SK-N-DZ (cell line): ENCODE measurements around the gene C4B. TPM values are rescaled to one million over a fixed set of nuclear protein-coding genes. Genes with fewer than 3 reads are reported as not detected.
A peak's percentile ranks its signal among the peaks of the same experiment; 100 is the strongest.
"Not testable (repeated sequence)": the region's sequence is repeated elsewhere in the genome, so short reads cannot be mapped to it uniquely, and the experiment has no call there.

ENCODE experiments used
- DNase-seq: peaks from one replicate; pipeline ENCODE4 v3.0.0-alpha.2; 2015; ENCODE audit warnings: low spot score
- polyA plus RNA-seq, 2 experiments: library from polyadenylated mRNA; depleted of rRNA; stranded (reverse); fragments of >200 nt; gene quantifications; 2 replicates each; pipeline ENCODE4 v1.2.3, GENCODE V29; 2014

C4B gene
- polyA plus RNA-seq (2014; cell fraction: cytosol; rRNA removed) = 0.78 and 2.9 TPM in 2 replicates
- polyA plus RNA-seq (2014; cell fraction: nucleus; rRNA removed) = 4.7 and 18.7 TPM in 2 replicates

- not testable (repeated sequence) for DNase-seq
These were observed at the start of gene C4B for GRCh38 chr6:32014547-32014946. TSS of gene C4B (plus strand) at chr6:32014795. CDS start at chr6:32014846, 51 bp downstream.

- no peak for DNase-seq
These were observed 48.9 kb upstream of the C4B start for GRCh38 chr6:31965700-31966099.

GRCh38 chr6:31966506-31966905 is 48.1 kb upstream of the C4B start:
- no peak for DNase-seq

- DNase-seq = no peak
These were observed 47.3 kb upstream of the C4B start for GRCh38 chr6:31966997-31967925.

GRCh38 chr6:31967926-31968320 is 46.7 kb upstream of the C4B start:
- DNase-seq = no peak

- DNase-seq = no peak
These were observed 46.3 kb upstream of the C4B start for GRCh38 chr6:31968326-31968725.

- no peak for DNase-seq
These were observed 45.5 kb upstream of the C4B start for GRCh38 chr6:31968791-31969711.

- no peak for DNase-seq
These were observed 44.6 kb upstream of the C4B start for GRCh38 chr6:31969712-31970603.

- DNase-seq = no peak
These were observed 43.9 kb upstream of the C4B start for GRCh38 chr6:31970604-31971271.

GRCh38 chr6:31971279-31971992 is 43.2 kb upstream of the C4B start:
- no peak for DNase-seq

GRCh38 chr6:31971993-31972708 is 42.4 kb upstream of the C4B start, which contains the start of gene DXO:
TSS of gene DXO (minus strand) at chr6:31972138. CDS start at chr6:31971675, 463 bp downstream.
- DNase-seq = peak; percentile 99

GRCh38 chr6:31972709-31973350 is 41.8 kb upstream of the C4B start:
- no peak for DNase-seq

GRCh38 chr6:31976065-31976464 is 38.5 kb upstream of the C4B start:
- not testable (repeated sequence) for DNase-seq

- no peak for DNase-seq
These were observed 36.7 kb upstream of the C4B start for GRCh38 chr6:31977816-31978431.

- no peak for DNase-seq
These were observed 35.8 kb upstream of the C4B start for GRCh38 chr6:31978831-31979230.

- DNase-seq = no peak
These were observed 35.2 kb upstream of the C4B start for GRCh38 chr6:31979238-31979898.

- not testable (repeated sequence) for DNase-seq
These were observed 34.3 kb upstream of the C4B start for GRCh38 chr6:31980195-31980876.
